SK-N-MC (cell line): ENCODE results near the gene ATP6V0A4.

ENCODE experiments used
- EZH2 ChIP-seq: fragments of 200-600 bp; sonication (generic); IDR thresholded peaks from one replicate; pipeline ENCODE4 v1.6.1; 2017; ENCODE audit warnings: antibody characterized with exemption
- FOXP2 ChIP-seq: optimal IDR thresholded peaks from 2 replicates; pipeline ENCODE3; 2011; ENCODE audit warnings: mild to moderate bottlenecking, moderate library complexity; ENCODE audit not compliant: insufficient read depth; ENCODE audit errors: extremely low read length, control extremely low read depth
- POLR2AphosphoS5 ChIP-seq: IDR thresholded peaks from 2 replicates; pipeline ENCODE4 v1.6.1; 2012; ENCODE audit warnings: mild to moderate bottlenecking, low read depth, low read length, borderline replicate concordance

DNA sequence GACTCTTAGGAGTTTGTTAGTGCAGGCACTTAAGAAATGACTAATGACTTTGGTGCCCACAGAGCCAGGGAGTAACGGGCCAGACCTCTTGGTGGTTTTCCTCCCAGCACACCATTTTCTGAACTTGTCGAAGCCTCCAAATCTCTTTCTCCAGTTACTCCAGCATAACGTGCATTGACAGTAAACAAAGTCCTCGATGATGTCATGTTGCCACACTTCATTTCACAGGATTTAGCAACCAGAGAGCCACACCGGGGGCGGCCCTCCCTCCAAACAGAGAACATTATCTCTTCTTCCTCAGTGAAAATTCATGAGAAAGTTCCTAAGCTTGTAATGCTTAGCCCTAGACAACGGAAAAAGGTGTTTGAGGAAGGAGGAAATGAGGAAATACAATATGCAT, 92.8 kb downstream of the ATP6V0A4 start:
- TF ChIP-seq EZH2 (no peak), POLR2AphosphoS5 (no peak), FOXP2 (no peak)
